ENCODE measurements around the gene KRTAP5-10.
"Not testable (repeated sequence)": the region's sequence is repeated elsewhere in the genome, so short reads cannot be mapped to it uniquely, and the experiment has no call there.

KRTAP5-10 gene

DNA sequence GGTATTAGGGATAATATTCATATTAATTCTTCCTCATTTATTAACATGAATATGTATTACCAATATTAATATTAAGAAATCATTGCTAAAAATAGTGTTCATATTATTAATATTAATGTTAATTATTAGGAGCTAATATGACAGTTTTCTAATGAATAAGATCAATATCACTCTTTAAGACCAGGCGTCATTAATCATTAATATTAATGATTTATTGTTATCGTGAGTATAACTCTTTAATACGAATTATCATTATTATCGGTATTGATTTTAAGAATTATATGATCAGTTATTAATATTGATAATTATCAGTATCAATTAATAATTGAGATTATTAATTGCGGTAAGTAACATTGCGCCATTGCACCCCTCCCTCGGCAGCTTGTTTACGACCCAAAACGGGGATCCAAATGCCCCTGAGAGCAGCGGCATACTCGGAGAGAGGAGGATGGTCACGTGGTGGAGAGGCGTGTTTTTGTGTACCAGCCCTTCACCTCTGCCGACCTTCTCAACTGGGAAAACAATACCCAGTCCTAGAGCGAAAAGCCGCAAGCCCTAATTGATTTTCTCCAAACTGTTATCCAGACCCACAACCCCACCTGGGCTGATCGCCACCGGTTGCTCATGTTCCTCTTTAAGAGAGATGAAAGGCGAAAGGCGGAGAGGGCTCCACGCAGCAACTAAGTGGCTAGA is 46.0 kb downstream of the KRTAP5-10 start:
- not testable (repeated sequence) for DNase-seq (ENCODE audit: low read depth)

DNA sequence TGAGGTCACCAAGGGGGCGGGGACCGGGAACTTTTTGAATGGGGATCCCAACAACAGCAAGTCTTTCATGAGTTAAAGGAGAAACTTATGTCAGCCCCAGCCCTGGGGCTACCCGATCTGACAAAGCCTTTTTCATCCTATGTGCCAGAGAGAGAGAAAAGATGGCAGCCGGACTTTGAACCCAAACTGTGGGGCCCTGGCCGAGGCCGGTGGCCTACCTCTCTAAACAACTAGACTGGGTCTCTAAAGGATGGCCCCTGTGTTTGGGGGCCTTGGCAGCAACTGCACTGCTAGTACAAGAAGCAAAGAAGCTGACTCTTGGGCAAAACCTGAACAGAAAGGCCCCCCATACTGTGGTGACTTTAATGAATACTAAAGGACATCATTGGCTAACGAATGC is 48.6 kb downstream of the KRTAP5-10 start:
- not testable (repeated sequence) for DNase-seq (ENCODE audit: low read depth)

DNA sequence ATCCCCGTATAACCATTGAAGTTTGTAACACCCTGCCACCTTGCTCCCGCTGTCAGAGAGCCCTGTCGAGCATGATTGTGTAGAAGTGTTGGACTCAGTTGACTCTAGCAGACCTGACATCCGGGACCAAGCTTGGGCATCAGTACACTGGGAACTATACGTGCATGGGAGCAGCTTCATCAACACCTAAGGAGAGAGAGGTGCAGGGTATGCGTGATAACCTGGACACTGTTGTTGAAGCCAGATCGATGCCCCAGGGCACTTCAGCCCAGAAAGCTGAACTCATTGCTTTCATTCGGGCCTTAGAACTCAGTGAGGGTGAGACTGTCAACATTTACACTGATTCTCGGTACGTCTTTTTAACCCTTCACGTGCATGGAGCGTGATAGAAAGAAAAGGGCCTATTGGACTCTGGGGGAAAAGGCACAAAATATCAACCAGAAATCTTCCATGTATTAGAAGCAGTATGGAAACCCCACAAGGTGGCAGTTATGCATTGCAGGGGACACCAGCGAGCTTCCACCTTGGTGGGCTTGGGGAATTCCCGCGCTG is 49.1 kb downstream of the KRTAP5-10 start:
- not testable (repeated sequence) for DNase-seq (ENCODE audit: low read depth)

DNA sequence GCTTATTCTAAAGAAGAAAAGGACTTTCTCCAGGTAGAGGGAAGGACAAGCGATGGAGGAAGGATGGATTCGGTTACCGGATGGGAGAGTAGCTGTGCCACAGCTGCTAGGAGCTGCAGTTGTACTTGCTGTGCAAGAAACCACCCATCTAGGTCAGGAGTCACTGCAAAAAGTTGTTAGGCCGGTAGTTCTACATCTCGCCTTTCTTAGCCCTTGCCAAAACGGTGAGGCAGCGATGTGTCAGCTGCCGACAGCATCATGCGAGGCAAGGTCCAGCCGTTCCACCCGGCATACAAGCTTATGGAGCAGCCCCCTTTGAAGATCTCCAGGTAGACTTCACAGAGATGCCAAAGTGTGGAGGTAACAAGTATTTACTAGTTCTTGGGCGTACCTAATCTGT is 49.6 kb downstream of the KRTAP5-10 start:
- not testable (repeated sequence) for DNase-seq (ENCODE audit: low read depth)
